ENCODE measurements around the gene SPECC1. TPM values are rescaled to one million over a fixed set of nuclear protein-coding genes. Genes with fewer than 3 reads are reported as not detected.

SPECC1 gene
- total and polyA plus RNA-seq, 8 donors: 6.1 to 38.3 (median 7.1) TPM

GRCh38 chr17:20059728-20060188 lies 50.6 kb downstream of the SPECC1 start:
- ATAC-seq: no peak
- H3K27me3 ChIP-seq: no peaks in the 10 kb centered on the region
- DNase-seq: no peak
- intact Hi-C loops (cut with DNase I): no loop called here
- H3K9me3 ChIP-seq: no peaks in the 10 kb centered on the region
- H3K36me3 ChIP-seq: no peaks in the 10 kb centered on the region
- H3K4me3 ChIP-seq: no peak overlapping the region
- no peak for TF ChIP-seq CTCF (IDR thresholded peaks at IDR 0.05)
- peaks cover 11 to 21% of the 10 kb centered on the region in 2 donors for H3K4me1 ChIP-seq
- no peak overlapping the region for H3K27ac ChIP-seq

GRCh38 chr17:20063665-20064648 lies 54.8 kb downstream of the SPECC1 start:
- H3K9me3 ChIP-seq: no peaks in the 10 kb centered on the region
- H3K36me3 ChIP-seq: no peaks in the 10 kb centered on the region
- DNase-seq (peak in 3 of 4 donors; percentile 23 to 66 (median 64)), ATAC-seq (peak; percentile 68)
- intact Hi-C loops (cut with DNase I): no loop called here
- H3K4me1 ChIP-seq: peaks cover 11 to 23% of the 10 kb centered on the region in 2 donors
- no peak overlapping the region for H3K4me3 ChIP-seq
- TF ChIP-seq CTCF (IDR thresholded peaks at IDR 0.05): no peak
- H3K27me3 ChIP-seq: no peaks in the 10 kb centered on the region
- H3K27ac ChIP-seq: peak overlapping the region; percentile 39 to 66

DNA sequence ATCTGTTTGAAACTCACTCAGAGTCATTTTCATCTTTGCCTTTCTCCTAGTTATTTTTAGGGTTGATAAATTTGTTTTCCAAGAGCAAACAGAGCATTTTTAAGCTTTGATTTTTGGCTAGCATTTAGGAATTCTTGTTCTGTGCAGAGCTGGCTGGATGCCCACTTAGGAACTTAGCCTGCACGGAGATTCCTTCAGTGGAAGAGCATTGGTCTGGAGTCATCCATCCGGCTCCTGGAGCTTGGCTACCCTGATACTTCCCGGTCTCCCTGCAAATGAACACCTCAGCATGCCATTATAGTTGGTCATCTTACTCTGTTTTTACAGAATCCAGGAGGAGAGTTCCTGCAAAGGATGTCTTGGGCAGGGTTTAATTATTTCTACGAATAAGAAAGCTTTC lies 57.1 kb downstream of the SPECC1 start:
- ATAC-seq (peak; percentile 26), DNase-seq (peak in 1 of 4 donors; percentile 22)
- Histone ChIP-seq H3K36me3 (no peaks in the 10 kb centered on the region), H3K27me3 (no peaks in the 10 kb centered on the region), H3K4me3 (no peak overlapping the region), H3K27ac (no peak overlapping the region), H3K9me3 (no peaks in the 10 kb centered on the region), H3K4me1 (peaks cover 11 to 23% of the 10 kb centered on the region in 2 donors)
- no peak for TF ChIP-seq CTCF (IDR thresholded peaks at IDR 0.05)
- intact Hi-C loops (cut with DNase I): no loop called here

GRCh38 chr17:20067711-20068110 lies 58.6 kb downstream of the SPECC1 start:
- no peak for TF ChIP-seq CTCF (IDR thresholded peaks at IDR 0.05)
- H3K27me3 ChIP-seq: no peaks in the 10 kb centered on the region

DNA sequence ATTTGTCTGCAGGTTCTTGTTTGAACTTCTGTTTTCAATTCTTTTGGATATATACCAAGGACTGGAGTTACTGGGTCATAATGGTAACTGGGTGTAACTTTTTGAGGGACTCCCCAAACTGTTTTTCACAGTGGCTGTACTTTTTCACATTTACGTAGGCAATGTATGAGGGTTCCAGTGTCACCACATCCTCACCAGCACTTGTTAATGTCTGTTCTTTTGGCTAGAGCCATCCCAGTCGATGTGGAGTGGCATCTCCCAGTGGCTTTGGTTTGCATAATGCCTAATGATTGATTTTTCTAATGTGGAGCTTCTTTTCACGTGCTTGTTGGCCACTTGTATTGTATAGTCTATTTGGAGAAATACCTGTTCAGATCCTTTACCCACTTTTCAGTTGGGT lies 59.3 kb downstream of the SPECC1 start:
- no peak overlapping the region for H3K27ac ChIP-seq
- intact Hi-C loops (cut with DNase I): no loop called here
- peaks cover 7 to 24% of the 10 kb centered on the region in 2 donors for H3K4me1 ChIP-seq
- DNase-seq (no peak), ATAC-seq (no peak)
- no peaks in the 10 kb centered on the region for H3K27me3 ChIP-seq
- no peak overlapping the region for H3K4me3 ChIP-seq
- no peaks in the 10 kb centered on the region for H3K36me3 ChIP-seq
- H3K9me3 ChIP-seq: no peaks in the 10 kb centered on the region
- no peak for TF ChIP-seq CTCF (IDR thresholded peaks at IDR 0.05)

More at GRCh38 chr17:20067711-20068110, 58.6 kb downstream of the SPECC1 start:
- Histone ChIP-seq H3K27ac (no peak overlapping the region), H3K4me3 (no peak overlapping the region), H3K36me3 (no peaks in the 10 kb centered on the region), H3K9me3 (no peaks in the 10 kb centered on the region), H3K4me1 (peaks cover 11 to 25% of the 10 kb centered on the region in 2 donors)
- ATAC-seq: no peak
- intact Hi-C loops (cut with DNase I): no loop called here
- no peak for DNase-seq
